GM18873 (cell line): ENCODE data around the gene ANKS1B.
"Not testable (repeated sequence)": the region's sequence is repeated elsewhere in the genome, so short reads cannot be mapped to it uniquely, and the experiment has no call there.

ENCODE experiments used
- ATAC-seq: cut with Tn5 transposase; IDR thresholded peaks from one replicate; pipeline ENCODE4 v1.9.1; 2021; ENCODE audit warnings: mild to moderate bottlenecking, moderate library complexity, moderate number of reproducible peaks; ENCODE audit not compliant: unreplicated experiment, low FRiP score

The ANKS1B gene

GRCh38 chr12:98763656-98764055 lies 1221.1 kb downstream of the ANKS1B start:
- no peak for ATAC-seq

DNA sequence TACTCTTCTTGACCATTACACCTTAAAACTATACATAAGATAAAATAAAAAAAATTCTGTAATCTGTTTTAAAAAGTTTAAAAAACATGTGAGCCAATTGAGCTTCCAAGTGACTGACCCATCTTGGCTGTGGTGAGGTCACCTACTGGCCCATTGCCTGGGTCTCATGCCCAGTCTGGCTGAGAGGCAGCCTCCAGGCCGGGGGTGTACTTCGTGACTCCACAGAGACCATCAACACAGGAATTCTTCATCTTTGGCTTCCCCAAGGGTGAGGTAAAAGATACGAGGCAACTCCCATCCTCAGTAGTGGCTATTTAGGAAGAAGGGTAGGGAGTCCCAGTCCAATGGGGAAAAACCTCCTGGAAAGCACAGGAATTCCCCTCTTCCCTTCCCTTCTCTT lies 1226.4 kb downstream of the ANKS1B start:
- ATAC-seq = no peak

DNA sequence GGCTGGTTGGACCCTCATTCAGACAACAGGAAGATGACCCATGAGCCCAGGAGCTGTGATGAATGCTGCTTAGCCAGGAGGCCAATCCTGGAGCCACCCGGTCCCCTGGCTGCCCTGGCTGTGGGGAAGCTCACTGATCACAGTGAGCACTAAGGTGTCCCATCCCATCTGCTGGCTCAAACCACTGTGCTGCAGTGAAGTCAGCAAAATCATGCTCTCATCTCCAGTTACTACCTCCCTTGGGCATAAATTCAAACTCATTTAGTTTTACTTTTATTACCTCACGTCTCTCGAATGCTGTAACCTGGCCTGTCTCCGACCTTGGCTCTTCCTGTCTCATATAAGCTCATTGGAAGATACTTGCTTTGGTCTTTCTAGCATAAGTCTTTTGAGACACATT lies 1227.3 kb downstream of the ANKS1B start:
- ATAC-seq = no peak

DNA sequence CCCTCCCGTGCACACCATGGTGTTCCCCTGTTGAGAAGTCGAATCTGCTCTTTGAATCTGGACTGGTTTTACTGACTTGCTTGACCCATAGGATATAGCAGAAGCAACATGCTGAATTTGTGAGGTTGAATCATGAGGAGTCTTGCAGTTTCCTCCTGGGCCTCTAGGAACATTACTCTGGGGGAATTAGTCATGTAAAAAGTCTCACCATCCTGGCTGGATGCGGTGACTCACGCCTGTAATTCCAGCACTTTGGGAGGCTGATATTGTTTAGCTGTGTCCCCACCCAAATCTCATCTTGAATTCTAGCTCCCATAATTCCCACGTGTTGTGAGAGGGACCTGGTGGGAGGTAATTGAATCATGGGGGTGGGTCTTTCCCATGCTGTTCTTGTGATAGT lies 1228.9 kb downstream of the ANKS1B start:
- not testable (repeated sequence) for ATAC-seq

DNA sequence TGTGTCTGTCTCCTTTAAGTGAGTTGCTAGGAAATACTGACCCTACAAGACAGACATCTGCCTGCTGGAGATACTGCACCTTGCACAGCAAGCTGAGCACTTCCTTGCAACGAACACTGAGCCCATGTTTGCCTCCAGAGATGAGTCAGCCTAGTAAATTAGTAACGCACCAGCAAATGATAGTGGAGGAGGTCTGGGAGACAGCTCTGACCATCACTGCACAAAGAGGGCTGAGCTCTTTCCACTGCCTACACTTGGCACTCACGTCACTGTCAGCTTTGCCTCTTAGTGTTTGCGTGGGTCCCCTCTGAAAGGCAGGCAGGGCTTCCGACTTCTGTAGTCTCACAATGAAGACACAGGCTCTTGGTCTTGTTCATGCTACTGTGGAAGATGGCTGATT lies 1230.6 kb downstream of the ANKS1B start:
- ATAC-seq = peak; percentile 100

GRCh38 chr12:98752726-98753125 lies 1232.0 kb downstream of the ANKS1B start:
- ATAC-seq = no peak

DNA sequence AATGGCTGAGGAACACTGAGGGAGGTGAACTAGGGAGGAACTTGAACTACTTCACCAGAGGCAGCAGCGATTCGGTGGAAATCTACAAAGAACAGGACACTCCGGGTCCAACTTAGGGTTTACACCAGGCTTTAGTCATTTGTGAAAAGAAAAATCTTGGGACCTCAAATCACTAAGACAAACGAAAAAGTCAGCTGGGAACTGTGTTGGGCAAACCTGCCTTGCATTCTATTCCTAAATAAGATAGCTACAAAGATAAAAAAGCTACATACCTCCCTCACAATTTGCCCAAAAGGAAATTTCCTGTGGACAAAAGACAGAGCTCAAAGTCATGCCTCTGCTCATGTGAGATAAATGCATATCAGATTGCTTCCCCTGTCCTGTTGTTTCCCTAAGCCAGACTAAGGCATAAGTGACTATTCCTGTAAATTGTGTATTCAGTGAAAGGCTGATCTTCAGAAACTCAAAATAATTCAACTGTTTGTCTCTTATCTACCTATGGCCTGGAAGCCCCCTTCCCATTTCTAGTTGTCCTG lies 1233.1 kb downstream of the ANKS1B start:
- no peak for ATAC-seq

- no peak for ATAC-seq
Measured at GRCh38 chr12:98750511-98750910, 1234.2 kb downstream of the ANKS1B start.

DNA sequence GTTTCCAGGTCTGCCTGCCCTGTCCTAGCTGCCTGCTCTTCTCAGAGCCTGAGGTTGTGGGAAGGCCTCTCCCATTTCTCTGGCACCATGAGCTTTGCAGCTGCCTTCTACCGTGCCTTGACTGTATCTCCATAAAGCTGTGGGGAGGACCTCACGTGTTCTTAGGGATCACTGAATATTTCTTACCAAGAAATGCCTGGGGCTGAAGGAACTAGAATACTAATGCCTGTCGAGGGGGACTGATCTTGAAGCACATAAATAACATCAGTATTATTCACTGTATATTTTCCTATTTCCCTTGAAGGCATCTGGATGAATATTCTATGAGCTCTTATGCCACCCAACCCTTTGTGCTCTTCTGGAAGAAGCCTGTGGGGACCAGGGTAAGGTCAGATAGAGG lies 1236.3 kb downstream of the ANKS1B start:
- ATAC-seq = no peak

DNA sequence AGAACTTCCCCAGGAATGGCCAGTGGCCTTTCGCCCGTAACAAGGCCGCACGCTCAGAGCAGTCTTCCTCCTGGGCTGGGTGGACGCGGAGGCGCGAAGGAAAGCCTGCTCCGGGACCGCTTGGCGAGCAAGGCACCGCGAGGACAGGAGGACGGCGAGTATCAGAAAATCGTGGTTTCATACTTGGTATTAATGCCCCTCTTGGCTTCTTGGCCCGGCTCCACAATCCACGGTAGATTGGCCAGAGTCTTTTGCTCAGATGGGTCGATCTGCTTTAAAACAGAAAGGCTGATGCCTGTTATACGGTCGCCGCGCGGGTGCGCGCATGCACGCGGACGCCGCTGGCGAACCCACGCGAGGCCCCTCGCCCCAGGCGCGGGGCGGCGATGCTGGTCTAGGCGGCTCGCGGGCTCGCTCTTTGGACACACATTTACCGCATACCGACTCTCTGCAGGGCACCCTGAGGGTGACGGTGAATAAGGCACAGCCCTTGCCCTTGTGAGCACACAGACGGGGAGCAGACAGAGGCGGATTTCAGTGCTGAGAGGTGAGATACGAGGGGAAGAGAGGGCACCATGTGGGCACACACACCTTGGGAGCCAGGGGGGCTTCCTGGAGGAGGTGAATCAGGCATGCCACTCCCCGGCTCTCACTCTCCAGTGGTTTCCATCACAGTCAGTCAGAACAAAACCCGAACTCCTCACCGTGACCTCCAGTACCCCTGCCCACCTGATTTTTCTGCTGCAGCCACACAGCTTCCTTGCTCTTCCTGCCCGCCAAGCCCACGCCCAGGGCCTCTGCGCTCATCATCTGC lies 1239.0 kb downstream of the ANKS1B start:
- ATAC-seq = peak; percentile 42

- ATAC-seq = no peak
Measured at GRCh38 chr12:98744680-98745079, 1240.1 kb downstream of the ANKS1B start.

- no peak for ATAC-seq
Measured at GRCh38 chr12:98743362-98743953, 1241.3 kb downstream of the ANKS1B start.

DNA sequence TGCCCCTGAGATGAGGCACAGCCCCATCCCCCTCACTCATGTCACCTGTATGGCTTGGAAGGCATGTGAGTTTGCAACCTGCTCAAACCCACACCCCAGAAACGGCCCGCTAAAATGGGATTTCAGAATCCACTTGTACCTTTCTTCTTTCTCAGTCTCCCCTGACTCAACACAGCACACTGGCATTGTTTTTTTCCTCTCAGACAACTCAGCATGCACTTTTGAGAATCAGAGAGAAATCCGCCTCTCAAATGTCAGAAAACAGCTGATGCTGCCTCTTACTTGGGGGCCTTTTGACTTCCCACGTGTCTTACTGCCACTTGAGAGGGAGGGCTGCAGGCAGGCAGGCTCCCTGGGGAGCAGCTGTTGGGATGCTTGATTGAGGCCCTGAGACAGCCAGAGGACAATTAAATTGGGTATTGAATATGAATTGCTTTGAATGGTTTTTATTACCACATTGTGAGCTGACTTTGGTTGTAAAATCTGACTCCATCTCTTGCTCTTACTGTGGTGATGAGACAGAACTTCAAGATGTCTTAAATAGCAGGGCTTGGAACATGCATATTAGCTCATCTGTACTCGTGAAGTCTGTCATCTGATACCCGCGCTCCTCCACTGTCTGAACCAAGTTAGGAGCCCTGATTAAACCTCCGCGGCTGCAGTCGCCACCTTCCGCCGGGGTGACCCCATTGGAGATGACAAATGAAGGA lies 1243.0 kb downstream of the ANKS1B start:
- no peak for ATAC-seq

- no peak for ATAC-seq
Measured at GRCh38 chr12:98741196-98741555, 1243.6 kb downstream of the ANKS1B start.

- ATAC-seq = no peak
Measured at GRCh38 chr12:98740751-98741150, 1244.0 kb downstream of the ANKS1B start.

DNA sequence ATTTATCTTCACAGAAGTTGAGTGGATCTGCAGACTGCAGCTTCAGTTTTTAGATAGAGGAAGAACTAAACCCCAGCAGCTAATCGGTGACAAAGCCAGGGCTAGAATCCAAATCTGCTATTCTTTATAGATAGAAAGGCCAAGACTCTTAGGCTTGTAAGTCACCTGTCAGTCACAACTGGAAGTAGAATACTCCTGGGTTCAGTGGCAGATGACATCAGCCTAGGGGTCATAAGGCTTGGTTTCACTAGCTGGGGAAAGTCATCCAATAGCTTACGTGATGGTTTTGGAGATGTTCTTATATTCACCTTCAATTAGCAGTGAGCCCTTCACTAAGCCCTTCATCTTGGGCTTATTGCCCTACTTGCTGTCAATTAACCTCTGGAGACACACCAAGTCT lies 1246.2 kb downstream of the ANKS1B start:
- no peak for ATAC-seq

DNA sequence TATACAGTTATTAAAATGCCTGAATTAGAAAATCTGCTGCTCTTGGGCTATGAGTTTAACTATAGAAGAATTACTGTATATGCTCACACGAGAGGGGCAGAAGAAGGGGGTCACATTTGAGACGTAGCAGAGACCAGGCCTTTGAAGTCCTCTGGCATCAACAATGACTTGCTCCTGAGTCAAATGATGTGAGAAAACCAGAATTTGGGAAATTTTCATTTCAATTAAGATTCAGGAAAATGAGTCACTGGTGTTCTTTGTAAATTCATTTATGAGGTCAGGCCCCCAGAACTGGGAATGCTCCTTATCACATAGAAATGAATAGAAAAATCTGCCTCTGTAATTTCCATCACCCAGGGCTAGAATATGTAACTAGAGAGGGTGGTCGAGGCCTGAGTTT lies 1246.7 kb downstream of the ANKS1B start:
- ATAC-seq = no peak

- no peak for ATAC-seq
Measured at GRCh38 chr12:98737322-98737712, 1247.4 kb downstream of the ANKS1B start.

GRCh38 chr12:98736352-98737321 lies 1248.1 kb downstream of the ANKS1B start:
- no peak for ATAC-seq

DNA sequence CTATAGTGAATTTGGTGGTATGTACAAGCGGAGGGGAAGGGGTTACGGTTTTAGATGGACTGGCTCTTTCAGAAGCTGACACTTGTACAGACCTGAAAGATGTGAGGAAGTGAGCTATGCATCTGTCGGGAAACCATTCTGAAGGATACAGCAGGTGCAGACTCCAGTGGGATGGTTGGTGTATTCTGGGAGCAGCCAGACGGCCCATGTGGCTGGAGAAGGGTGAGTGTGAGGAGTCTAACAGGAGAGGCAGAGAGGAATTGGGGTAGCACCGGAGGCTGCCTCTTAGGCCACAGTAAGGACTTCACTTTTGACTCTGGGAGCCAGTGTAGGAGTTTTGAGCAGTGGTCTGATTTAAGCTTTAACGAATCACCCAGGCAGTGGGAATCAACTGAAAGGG lies 1248.9 kb downstream of the ANKS1B start:
- ATAC-seq = no peak
